HEK293 (cell line): Measurements from ENCODE around the gene MTUS2.

Source experiments
- CTCF ChIA-PET: fragments of 350-600 bp; formaldehyde crosslinking; extraction: SDS; loops from one replicate; lab custom pipeline; 2021; ENCODE audit warnings: antibody characterized with exemption; lab: Yijun Ruan, JAX
- POLR2A ChIA-PET: fragments of 300-600 bp; formaldehyde crosslinking; extraction: SDS; loops from one replicate; lab custom pipeline; 2020; ENCODE audit warnings: antibody characterized with exemption, inconsistent platforms; lab: Yijun Ruan, JAX
- H3K27ac ChIP-seq: fragments of 200-500 bp; sonication (Bioruptor generic); 2 replicates; pipeline ENCODE4 v1.5.1; 2014; ENCODE audit warnings: low read depth, low read length, control low read depth, inconsistent platforms; ENCODE audit errors: extremely low read depth
- H3K36me3 ChIP-seq, 2 experiments: fragments of 200-500 bp in 1 of 2; sonication (Bioruptor generic) in 1 of 2; 1 replicate in 1 of 2; 2 replicates in 1 of 2; pipeline ENCODE4 v1.5.1; 2014 to 2017; ENCODE audit warnings: inconsistent platforms in 2 of 2, low read length in 2 of 2; ENCODE audit not compliant: control insufficient read depth in 2 of 2, insufficient read depth in 1 of 2
- H3K4me1 ChIP-seq: fragments of 200-500 bp; sonication (Bioruptor generic); 2 replicates; pipeline ENCODE4 v1.5.1; 2014; ENCODE audit warnings: mild to moderate bottlenecking, low read length, inconsistent platforms; ENCODE audit not compliant: control insufficient read depth, insufficient read depth
- H3K4me3 ChIP-seq: 2 replicates; pipeline ENCODE4 v1.5.1; 2011; ENCODE audit warnings: low read depth, mild to moderate bottlenecking, control low read depth, low read length, moderate library complexity
- H3K9me3 ChIP-seq: fragments of 200-500 bp; sonication (Bioruptor generic); 2 replicates; pipeline ENCODE4 v1.5.1; 2014; ENCODE audit warnings: low read depth, low read length, inconsistent platforms; ENCODE audit not compliant: control insufficient read depth, insufficient read depth
- SETDB1 ChIP-seq: IDR thresholded peaks from one replicate; pipeline ENCODE4 v1.6.1; 2017; ENCODE audit warnings: mild to moderate bottlenecking, low read length, moderate library complexity, mixed read lengths; ENCODE audit not compliant: insufficient read length
- YY2 ChIP-seq: fragments of 450-650 bp; formaldehyde crosslinking; IDR thresholded peaks from 2 replicates; pipeline ENCODE4 v1.5.1; 2016; ENCODE audit warnings: missing biosample characterization, missing genetic modification characterization
- ZBTB8A ChIP-seq: fragments of 450-650 bp; formaldehyde crosslinking; IDR thresholded peaks from 2 replicates; pipeline ENCODE4 v1.5.1; 2016; ENCODE audit warnings: missing biosample characterization, missing genetic modification characterization
- ZNF114 ChIP-seq: fragments of 450-650 bp; formaldehyde crosslinking; IDR thresholded peaks from 2 replicates; pipeline ENCODE4 v1.5.0; 2017; ENCODE audit warnings: missing biosample characterization, missing genetic modification characterization
- ZNF133 ChIP-seq: fragments of 450-650 bp; formaldehyde crosslinking; IDR thresholded peaks from 2 replicates; pipeline ENCODE4 v1.5.1; 2016; ENCODE audit warnings: missing biosample characterization, missing genetic modification characterization
- ZNF146 ChIP-seq: fragments of 450-650 bp; formaldehyde crosslinking; IDR thresholded peaks from 2 replicates; pipeline ENCODE4 v1.5.1; 2016; ENCODE audit warnings: missing biosample characterization, missing genetic modification characterization
- ZNF157 ChIP-seq: fragments of 450-650 bp; formaldehyde crosslinking; IDR thresholded peaks from 2 replicates; pipeline ENCODE4 v1.5.1; 2016; ENCODE audit warnings: missing biosample characterization, missing genetic modification characterization
- ZNF174 ChIP-seq: fragments of 450-650 bp; formaldehyde crosslinking; IDR thresholded peaks from 2 replicates; pipeline ENCODE4 v1.5.0; 2017; ENCODE audit warnings: missing biosample characterization, mild to moderate bottlenecking, missing genetic modification characterization
- ZNF335 ChIP-seq: fragments of 450-650 bp; formaldehyde crosslinking; conservative IDR thresholded peaks from 2 replicates; pipeline ENCODE4 v1.5.1; 2016; ENCODE audit warnings: missing biosample characterization, missing genetic modification characterization
- ZNF449 ChIP-seq: fragments of 450-650 bp; formaldehyde crosslinking; IDR thresholded peaks from 2 replicates; pipeline ENCODE4 v1.5.1; 2017; ENCODE audit warnings: missing biosample characterization, mild to moderate bottlenecking, missing genetic modification characterization, moderate library complexity
- ZNF518A ChIP-seq: fragments of 450-650 bp; formaldehyde crosslinking; conservative IDR thresholded peaks from 2 replicates; pipeline ENCODE4 v1.5.1; 2016; ENCODE audit warnings: low read depth, missing biosample characterization, missing genetic modification characterization
- ZNF558 ChIP-seq: fragments of 450-650 bp; formaldehyde crosslinking; IDR thresholded peaks from 2 replicates; pipeline ENCODE4 v1.5.1; 2016; ENCODE audit warnings: missing biosample characterization, missing genetic modification characterization
- ZNF785 ChIP-seq: fragments of 450-650 bp; formaldehyde crosslinking; IDR thresholded peaks from 2 replicates; pipeline ENCODE4 v1.5.1; 2016; ENCODE audit warnings: missing biosample characterization, missing genetic modification characterization
- ZNF843 ChIP-seq: fragments of 450-650 bp; formaldehyde crosslinking; IDR thresholded peaks from 2 replicates; pipeline ENCODE4 v1.5.1; 2016; ENCODE audit warnings: missing biosample characterization, missing genetic modification characterization
- ZSCAN23 ChIP-seq: fragments of 450-650 bp; formaldehyde crosslinking; IDR thresholded peaks from 2 replicates; pipeline ENCODE4 v1.5.1; 2016; ENCODE audit warnings: missing biosample characterization, missing genetic modification characterization
- TF ChIP-seq, protein P1 (sequence below): fragments of 450-650 bp; formaldehyde crosslinking; IDR thresholded peaks from 2 replicates; pipeline ENCODE4 v1.5.1; 2016; ENCODE audit warnings: missing biosample characterization, missing genetic modification characterization
- TF ChIP-seq, protein P2 (sequence below): fragments of 450-650 bp; formaldehyde crosslinking; IDR thresholded peaks from 2 replicates; pipeline ENCODE4 v1.5.1; 2017; ENCODE audit warnings: missing biosample characterization, missing genetic modification characterization

Gene MTUS2

DNA sequence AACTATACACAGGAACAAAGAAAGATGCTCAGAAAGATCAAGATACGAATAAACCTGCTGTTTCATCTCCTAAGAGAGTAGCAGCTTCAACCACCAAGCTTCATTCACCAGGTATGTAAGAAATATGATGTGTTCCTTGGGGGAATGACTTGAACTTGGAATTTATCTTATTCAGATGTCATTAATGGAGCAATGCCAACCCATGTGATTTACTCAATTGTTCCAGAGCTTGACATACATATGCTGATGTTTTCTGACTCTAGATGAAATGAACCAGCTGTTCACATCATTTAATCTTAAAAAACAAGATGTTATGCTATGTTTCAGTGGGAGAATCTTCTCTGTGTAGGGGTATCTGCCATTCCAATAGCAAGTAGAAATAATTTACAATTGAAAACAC lies 504.5 kb downstream of the MTUS2 start (continued):
- TF ChIP-seq ZNF518A (tag by site-specific recombination): no peak

DNA sequence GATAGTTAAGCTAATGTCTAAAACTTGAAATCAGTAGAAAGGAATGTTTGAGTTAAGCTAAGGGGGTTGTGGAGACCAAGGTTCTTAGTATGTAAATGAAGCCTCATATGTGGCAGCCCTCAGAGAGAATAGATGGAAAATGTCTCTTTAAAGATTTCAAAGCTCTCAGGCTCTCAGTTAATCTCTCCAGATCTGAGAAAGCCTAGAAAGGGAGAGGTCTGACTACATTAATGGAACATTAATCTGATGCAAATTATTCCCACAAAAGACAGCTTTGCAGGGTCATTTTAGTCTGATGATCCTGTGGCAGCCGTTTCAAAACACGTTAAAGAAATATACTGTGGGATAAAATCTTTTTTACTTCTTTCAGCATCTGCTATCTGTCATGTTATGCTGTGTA lies 508.4 kb downstream of the MTUS2 start:
- no peaks in the 10 kb centered on the region for H3K36me3 ChIP-seq
- no peaks in the 10 kb centered on the region for H3K9me3 ChIP-seq
- H3K27ac ChIP-seq: no peak overlapping the region
- H3K4me3 ChIP-seq: no peak overlapping the region
- ChIA-PET CTCF (no interaction called here), POLR2A (no interaction called here)
- H3K4me1 ChIP-seq: no peaks in the 10 kb centered on the region
- no peak for TF ChIP-seq SETDB1
- TF ChIP-seq YY2 (tag by site-specific recombination): no peak
- TF ChIP-seq ZNF449 (tag by site-specific recombination): no peak
- TF ChIP-seq ZNF843 (tag by site-specific recombination): no peak
- TF ChIP-seq ZNF157 (tag by site-specific recombination): no peak
- no peak for TF ChIP-seq ZSCAN23
- no peak for TF ChIP-seq ZNF133 (tag by site-specific recombination)
- no peak for TF ChIP-seq ZNF114 (tag by site-specific recombination)
- TF ChIP-seq ZNF335 (tag by site-specific recombination): no peak
- TF ChIP-seq ZNF146 (tag by site-specific recombination): no peak
- no peak for TF ChIP-seq ZBTB8A
- no peak for TF ChIP-seq ZNF785 (tag by site-specific recombination)
- TF ChIP-seq, protein P1, sequence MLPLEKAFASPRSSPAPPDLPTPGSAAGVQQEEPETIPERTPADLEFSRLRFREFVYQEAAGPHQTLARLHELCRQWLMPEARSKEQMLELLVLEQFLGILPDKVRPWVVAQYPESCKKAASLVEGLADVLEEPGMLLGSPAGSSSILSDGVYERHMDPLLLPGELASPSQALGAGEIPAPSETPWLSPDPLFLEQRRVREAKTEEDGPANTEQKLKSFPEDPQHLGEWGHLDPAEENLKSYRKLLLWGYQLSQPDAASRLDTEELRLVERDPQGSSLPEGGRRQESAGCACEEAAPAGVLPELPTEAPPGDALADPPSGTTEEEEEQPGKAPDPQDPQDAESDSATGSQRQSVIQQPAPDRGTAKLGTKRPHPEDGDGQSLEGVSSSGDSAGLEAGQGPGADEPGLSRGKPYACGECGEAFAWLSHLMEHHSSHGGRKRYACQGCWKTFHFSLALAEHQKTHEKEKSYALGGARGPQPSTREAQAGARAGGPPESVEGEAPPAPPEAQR (tag by site-specific recombination): no peak

DNA sequence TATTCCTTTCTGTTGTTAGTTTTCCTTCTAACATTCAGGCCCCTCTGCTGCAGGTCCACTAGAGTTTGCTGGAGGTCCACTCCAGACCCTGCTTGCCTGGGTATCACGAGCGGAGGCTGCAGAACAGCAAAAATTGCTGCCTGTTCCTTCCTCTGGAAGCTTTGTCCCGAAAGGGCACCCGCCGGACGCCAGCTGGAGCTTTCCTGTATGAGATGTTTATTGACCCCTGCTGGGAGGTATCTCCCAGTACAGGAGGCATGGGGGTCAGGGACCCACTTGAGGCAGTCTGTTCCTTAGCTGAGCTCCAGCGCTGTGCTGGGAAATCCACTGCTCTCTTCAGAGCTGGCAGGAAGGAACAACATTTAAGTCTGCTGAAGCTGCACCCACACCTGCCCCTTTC lies 516.2 kb downstream of the MTUS2 start:
- TF ChIP-seq, protein P2, sequence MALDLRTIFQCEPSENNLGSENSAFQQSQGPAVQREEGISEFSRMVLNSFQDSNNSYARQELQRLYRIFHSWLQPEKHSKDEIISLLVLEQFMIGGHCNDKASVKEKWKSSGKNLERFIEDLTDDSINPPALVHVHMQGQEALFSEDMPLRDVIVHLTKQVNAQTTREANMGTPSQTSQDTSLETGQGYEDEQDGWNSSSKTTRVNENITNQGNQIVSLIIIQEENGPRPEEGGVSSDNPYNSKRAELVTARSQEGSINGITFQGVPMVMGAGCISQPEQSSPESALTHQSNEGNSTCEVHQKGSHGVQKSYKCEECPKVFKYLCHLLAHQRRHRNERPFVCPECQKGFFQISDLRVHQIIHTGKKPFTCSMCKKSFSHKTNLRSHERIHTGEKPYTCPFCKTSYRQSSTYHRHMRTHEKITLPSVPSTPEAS (tag by site-specific recombination): no peak
- TF ChIP-seq ZNF174 (tag by site-specific recombination) (no peak), ZNF558 (tag by site-specific recombination) (no peak)
- no peak overlapping the region for H3K4me3 ChIP-seq
- ChIA-PET CTCF (no interaction called here), POLR2A (no interaction called here)
- no peaks in the 10 kb centered on the region for H3K36me3 ChIP-seq
- no peak overlapping the region for H3K27ac ChIP-seq
- no peaks in the 10 kb centered on the region for H3K9me3 ChIP-seq
- H3K4me1 ChIP-seq: no peaks in the 10 kb centered on the region
